NCI-H526 (cell line): ENCODE results near the gene VARS1.
A peak's percentile ranks its signal among the peaks of the same experiment; 100 is the strongest.

Source experiments
- DNase-seq, 2 experiments: peaks; one replicate each; lab custom pipeline; 2025; lab: John Stamatoyannopoulos, UW

The VARS1 gene

DNA sequence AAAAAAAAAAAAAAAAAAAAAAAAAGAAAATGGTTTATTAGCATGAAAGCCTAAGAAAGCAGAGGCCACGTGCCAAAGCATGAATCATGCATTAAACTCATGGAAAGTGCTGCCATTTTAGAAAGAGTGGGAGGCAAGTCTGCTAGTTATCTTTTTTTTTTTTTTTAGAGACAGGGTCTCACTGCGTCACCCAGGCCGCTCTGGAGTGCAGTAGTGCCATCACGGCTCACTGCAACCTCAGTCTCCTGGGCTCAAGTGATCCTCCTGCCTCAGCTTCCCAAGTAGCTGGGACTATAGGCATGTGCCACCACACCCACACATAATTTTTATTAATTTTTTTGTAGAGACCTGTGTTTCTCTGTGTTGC is 23.6 kb downstream of the VARS1 start:
- no peak for DNase-seq

DNA sequence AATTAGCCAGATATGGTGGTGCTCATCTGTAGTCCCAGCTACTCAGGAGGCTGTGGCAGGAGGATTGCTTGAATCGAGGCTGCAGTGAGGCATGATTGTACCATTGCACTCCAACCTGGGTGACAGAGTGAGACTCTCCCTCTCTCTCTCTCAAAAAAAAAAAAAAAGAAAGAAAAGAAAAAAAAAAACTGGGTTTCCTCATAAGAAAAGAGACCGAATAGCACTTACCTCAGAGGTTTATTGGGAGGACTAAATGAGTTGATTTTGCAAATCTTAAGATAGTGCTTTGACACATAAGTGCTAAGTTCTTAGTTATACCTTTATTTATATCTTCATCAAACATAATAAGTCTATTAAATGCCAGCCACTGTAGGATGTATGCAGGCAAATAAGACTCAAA is 24.7 kb downstream of the VARS1 start:
- DNase-seq = no peak

DNA sequence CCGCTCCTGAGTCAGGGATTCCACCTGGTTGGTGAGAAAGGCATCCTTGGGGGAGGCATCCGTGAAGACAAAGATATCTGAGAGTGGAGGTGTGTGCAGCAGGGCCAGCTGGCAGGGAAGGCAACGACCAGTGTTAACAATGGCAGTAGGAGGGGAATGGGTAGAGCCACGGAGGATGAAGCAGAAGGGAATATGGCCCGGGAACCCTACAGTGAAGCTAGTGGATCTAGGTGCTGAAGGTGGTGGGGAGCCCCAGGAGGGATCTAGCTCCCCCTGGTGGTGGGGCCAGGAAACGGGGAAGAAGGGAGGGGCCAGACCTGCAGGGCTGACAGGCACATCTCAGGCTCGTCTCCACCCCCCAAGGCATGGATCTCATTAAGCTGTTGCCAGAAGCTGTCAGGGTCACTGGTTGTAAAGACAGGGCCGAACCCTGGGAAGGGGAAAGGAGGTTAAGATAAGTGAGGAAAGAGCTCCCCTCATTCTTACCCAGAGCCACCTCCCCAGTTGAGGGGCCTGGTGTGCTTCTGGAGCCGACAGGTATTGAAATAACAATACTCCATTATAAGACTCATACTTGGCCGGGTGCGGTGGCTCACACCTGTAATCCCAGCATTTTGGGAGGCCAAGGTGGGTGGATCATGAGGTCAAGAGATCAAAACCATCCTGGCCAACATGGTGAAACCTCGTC is 25.7 kb downstream of the VARS1 start:
- DNase-seq = peak in 1 of 2 experiments; percentile 55

DNA sequence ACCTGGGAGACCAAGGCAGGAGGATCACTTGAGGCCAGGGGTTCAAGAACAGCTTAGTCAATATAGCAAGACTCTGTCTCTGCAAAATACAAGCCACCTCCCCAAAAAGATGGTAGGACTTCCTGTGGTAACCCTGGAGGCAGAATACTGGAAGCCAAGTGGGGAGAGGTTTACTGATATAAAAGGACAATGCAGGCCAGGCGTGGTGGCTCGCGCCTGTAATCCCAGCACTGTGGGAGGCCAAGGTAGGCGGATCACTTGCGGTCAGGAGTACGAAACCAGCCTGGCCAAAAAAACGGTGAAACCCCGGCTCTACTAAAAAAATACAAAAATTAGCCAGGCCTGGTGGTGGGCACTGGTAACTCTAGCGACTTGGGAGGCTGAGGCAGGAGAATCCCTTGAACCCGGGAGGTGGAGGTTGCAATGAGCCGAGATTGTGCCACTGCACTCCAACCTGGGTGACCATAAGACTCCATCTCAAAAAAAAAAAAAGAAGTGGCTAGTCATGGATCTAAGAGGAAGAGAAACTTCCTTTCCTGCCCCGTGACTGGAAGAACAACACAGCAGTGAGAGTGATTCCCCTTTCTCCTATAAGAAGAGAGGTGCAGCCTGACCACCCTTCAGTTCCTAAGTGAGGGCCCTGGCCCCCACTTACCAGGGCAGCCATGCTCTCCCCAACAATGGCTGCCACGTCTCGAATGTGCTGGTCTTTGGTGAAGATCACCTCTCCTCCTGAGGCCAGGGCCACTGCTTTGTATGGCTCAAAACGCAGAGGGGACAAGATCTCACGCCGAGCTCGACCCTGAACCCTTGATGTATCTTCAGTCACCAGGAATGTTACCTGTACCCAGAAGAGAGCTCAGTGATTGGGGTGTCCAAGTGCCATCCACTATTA is 26.9 kb downstream of the VARS1 start:
- DNase-seq = no peak

DNA sequence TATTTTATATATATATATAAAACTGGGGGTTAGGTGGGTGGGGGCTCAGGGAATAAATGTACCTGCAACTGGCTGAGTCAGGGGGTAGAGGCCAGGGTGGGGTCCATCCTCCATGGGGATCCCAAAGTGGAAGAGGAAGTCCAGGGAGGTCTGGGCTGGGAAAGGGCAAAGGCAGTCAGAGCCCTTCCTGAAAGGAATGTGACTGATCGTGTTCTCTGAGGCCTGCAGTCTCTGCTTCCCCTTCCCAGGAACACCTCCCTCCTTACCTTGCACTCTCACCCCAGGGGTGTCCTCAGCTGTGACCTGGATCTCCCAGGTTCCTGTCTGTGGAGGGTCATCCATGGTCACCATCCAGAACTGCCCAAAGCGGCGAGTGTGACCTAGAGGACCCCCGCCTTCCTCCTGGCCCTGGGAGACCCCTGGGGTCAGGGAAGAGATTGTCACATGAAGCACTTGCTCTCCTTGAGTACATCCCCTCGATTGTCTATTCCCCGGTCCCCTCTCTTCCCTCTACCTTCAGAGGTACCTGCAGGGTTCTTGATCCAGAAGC is 28.4 kb downstream of the VARS1 start:
- no peak for DNase-seq

DNA sequence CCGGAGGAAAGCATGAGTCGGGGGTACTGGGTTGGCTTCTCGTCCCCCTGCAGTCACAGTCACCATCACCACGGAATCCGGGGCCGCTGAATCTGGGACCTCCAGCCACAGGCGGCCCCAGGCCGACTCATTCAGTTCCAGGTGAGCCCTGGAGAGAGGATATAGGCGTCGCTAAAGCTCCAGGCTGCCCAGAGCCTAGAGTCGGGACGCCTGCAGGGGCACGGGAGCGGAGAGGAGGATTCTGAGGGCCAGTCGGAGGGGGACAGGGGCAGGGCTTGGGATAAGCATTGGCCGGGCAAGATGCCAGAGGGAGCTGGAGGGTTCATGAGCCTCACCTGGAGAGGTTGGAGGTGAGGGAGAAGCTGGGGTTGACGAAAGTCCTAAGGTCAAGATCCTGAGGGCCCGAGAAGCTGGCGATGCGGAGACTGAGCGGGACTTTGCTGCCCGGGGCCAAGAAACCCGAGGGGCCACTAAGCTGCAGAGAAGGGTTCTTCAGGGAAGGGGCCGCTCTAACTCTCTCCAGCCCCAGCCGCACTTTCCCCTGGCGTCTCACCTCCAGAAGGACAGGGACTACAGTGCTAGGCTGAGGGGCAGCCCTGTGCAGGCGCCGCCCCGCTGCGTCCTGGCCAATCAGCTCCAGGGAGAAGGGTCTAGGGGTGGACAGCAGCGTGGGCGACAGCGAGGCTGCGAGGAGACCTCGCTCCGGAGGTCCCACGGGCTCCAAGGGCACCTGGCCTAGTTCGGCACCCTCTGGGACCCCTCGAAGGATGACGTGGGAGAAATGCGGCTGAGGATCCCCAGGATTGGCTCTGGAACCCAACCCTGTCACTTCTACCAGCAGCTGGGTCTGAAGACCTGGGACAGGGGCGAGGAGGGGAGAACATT is 29.4 kb downstream of the VARS1 start:
- DNase-seq = peak in 1 of 2 experiments; percentile 32

DNA sequence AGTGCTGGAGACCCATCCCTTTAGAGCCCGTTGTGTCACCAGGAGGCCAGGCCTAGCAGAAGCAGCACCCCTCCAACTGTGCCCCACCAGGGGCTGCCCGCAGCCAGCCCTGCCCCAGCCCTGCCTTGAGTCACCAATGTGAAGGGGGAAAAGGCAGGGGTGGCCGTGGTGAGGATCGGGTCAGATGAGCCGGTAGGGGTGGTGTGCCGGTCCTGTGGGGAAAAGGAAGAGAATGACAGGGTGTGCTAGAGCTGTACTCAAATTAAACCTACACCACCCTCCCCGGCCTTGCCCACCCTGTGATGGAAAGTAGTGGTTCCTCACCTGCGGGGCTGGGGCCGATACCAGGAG is 30.0 kb downstream of the VARS1 start:
- DNase-seq = no peak

DNA sequence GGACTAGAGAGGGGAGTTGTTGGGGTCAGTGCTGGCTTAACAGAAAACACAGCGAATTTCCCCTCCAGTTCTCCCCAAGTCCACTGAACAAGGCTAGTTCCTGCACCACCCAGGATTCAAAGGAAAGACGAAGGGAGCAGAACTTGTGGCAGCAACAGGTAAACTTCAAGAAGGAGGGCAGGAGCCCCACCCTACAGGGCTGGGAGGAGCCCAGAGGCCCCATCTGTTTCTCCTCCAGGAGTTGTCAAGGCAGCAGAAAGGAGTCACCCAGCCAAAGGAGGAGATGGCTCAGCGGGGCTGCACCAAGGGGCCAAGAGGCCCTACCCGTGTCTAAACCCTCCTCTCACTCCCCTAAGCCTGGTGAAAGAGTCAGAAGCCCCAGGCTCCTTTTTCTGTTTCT is 31.4 kb downstream of the VARS1 start:
- DNase-seq = no peak

DNA sequence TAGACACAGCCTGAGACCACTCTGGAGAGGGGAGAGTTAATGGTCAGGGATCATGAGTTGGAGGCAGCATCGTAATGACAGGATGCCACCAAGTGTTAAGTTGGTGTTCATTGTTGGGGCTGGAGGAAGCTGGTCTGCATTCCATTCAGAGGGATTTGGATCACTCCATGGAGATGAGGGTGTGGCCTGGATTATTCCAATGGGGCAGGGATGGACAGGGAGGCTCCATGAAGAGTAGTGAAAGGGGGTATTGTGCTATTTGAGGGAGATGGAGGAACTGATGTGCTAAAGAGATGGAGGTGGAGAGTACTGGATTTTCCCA is 32.0 kb downstream of the VARS1 start:
- DNase-seq = peak; percentile 27 to 60

DNA sequence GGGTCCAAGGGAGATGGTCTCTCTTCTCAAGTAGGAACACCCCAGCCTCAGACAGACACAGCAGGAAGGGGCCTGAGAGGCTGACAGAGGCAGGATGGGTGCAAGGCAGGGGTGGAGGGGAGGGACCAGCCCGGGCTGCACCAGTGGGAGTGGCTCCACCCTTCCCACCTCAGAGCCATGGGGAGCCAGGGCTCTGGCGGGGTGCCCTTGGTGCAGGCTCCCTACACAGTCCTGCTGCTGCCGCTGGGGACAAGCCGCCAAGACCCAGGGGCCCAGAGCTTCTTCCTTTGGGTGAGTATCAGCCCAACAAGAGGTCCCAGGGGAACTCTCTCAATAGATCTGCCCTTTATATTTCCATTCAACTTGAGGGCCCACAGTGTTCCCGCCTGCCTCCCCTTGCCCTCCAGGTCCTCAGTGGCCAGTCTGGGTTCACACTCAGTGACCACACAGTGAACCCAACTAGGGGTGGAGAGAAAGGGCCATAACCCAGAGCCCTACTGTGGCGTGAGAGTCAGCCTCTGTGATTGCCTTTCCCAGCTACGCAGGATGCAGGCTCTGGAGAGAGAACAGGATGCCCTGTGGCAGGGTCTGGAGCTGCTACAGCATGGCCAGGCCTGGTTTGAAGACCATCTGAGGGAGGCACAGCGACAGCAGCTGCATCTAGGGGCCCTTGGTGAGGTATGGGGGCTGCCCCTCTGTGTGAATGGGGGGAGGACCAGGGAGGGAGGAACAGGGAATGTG is 32.5 kb downstream of the VARS1 start:
- no peak for DNase-seq

DNA sequence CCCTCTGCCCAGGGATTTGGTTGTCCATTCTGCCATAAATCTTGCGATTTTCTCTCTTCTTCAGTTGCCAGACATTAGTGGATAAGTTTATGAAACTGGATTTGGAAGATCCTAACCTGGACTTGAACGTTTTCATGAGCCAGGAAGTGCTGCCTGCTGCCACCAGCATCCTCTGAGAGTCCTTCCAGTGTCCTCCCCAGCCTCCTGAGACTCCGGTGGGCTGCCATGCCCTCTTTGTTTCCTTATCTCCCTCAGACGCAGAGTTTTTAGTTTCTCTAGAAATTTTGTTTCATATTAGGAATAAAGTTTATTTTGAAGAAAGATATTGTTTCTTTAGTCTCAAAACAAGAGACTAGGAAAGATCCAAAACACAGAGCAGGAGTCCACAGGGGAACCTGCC is 33.2 kb downstream of the VARS1 start, which contains the start of gene SAPCD1:
SAPCD1 (plus strand) TSS at position 301 of the 400 bp plus-strand sequence. CDS start 399 bp downstream, outside the sequence.
- DNase-seq = no peak

DNA sequence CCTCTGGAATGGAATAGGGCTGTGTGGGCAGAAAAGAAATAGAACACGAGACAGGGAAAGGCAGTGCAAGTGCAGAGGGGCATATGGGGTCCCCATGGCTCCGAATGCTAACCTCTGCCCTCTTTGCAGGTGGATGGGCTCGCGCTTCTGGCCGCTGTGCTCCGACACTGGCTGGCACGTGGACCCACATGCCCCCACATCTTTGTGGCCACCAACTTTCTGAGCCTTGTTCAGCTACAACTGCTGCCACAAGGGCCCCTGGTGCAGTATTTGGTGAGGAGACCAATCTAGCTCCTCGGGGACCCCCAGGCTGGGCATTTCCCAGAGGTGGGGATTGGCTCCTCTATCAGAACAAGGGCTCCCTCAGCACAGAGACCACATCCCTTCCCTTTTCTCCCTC is 34.2 kb downstream of the VARS1 start:
- DNase-seq = no peak

DNA sequence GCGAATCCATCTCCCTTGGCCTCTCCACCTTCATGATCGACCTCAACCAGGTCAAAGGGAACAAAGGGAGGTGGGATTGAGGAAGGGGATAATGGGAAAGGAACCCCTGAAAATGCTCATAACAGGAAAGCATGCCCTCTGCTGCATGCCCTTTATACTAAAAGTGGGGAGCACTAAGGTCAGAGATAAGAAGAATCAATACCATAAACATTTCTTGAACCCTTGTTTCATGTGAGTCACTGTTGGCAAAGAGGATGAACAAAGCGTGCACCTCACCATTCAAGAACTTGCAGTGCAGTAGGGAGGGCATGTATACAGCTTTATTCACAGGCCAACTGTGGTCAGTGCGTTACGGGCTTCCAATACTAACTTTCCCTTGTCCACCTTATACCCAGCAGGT is 34.8 kb downstream of the VARS1 start:
- no peak for DNase-seq

DNA sequence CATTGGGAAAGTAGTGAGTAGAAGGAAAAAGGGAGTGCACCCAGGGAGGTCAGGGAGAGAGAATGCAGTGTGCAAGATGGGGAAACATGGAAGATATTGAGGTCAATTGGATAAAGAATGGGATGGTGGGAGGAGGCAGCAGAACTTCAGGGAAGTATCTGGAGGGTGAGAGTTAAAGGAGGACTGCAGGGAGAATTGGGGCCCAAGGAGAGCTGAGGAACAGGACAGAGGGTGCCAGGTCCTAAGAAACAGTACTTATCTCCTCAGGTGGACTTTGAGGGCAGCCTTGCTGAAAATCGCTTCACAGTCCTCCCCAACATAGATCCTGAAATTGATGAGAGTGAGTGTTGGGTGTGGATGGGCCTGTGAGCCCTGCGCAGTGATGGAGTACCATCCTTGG is 37.3 kb downstream of the VARS1 start:
- DNase-seq = no peak

DNA sequence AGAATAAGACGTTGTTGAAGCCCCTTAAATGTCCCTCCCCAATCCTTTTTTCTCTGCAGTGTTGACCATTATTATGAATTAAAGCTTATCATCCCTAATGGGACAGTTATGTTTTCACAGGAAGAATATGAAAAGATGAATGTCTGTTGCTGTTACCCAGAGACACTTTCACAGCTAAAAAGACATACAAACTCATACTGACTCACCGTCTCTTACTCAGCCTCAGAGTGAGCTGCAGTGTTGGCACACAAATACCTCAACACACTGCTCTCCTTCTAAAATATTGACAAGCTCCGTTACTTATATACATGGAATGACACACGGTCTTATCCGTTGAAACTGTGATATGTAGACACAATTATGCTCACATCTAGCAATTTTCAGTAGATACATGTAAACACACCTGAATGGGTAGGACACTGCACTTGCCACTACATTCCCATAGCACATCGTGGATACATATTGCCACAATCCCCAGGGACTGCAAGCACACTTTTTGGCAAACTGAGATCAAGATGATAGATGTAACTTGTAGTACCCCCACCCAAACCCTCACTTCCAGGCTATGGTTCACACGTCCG is 42.7 kb downstream of the VARS1 start:
- DNase-seq = no peak

DNA sequence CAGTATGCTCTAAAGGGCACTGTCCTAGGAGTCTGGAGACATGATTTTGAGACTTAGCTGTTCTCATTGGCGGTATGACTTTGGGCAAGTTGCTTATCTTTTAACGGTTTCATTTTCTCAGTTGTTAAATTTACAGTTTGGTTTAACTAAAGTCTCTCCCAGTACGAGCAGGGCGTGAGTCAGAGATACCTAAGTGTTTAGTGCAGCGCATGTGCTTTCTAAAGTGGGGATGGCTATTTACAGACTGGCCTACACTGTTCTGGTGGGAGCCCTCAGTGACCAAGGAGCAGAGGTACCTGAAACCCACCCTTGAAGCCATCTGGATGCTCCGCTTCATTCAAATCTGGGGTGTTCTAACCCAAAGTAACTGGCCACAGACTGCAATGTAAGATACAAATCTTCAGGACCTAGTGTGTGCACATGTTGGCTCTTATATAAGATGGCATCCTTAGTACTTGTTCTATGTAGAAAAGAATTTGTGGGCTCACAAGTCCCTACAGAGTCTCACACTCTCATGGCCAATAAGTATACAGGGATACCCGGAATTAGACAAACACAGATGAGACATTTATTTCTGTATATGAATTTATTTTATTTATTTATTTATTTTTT is 45.0 kb downstream of the VARS1 start:
- no peak for DNase-seq

DNA sequence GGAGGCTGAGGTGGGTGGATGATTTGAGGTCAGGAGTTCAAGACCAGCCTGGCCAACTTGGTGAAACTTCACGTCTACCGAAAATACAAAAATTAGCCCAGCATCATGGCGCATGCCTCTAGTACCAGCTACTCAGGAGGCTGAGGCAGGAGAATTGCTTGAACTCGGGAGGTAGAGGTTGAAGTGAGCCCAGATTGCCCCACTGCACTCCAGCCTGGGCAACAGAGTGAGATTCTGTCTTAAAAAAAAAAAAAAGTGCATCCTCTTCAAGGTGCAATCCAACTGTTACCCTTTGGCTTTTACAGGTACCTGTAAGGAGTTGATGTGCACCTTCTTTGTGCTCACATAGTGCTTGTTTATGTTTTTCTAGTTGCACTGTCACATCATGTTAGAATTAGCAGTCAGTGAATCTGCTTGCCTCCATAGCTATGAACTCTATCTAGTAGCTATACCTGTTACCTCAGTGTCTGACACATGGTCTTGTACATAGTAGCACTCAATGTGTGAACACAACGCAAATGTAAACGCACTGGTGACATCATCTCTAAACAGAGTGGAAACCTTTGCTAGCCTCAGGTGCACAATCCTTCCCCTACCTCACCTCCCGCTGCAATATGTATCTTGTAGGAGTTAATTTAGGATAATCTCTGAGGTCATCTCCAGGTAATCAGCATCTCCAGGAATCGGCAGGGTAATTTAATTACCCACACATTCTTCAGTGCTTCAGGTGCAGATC is 46.1 kb downstream of the VARS1 start:
- no peak for DNase-seq
